Type B pancreatic cell (in vitro differentiated cells): ENCODE results near the gene CCN2. TPM values are rescaled to one million over a fixed set of nuclear protein-coding genes. Genes with fewer than 3 reads are reported as not detected.
A peak's percentile ranks its signal among the peaks of the same experiment; 100 is the strongest.

Source experiments
- DNase-seq: peaks from one replicate; pipeline ENCODE4 v3.0.0; 2021; ENCODE audit warnings: mixed read lengths; ENCODE audit not compliant: unreplicated experiment; ENCODE audit errors: extremely low spot score
- H3K27ac Mint-ChIP-seq: 2 replicates; pipeline ENCODE4 v1.8.0; 2021; ENCODE audit warnings: mild to moderate bottlenecking, mixed read lengths
- H3K27me3 Mint-ChIP-seq: 2 replicates; pipeline ENCODE4 v1.8.0; 2021; ENCODE audit warnings: mixed read lengths
- H3K36me3 Mint-ChIP-seq: 2 replicates; pipeline ENCODE4 v1.8.0; 2021; ENCODE audit warnings: mixed read lengths
- H3K4me1 Mint-ChIP-seq: one replicate; pipeline ENCODE4 v1.8.0; 2021; ENCODE audit warnings: mixed read lengths; ENCODE audit not compliant: unreplicated experiment
- H3K4me3 Mint-ChIP-seq: 2 replicates; pipeline ENCODE4 v1.8.0; 2021; ENCODE audit warnings: mild to moderate bottlenecking, mixed read lengths
- H3K9me3 Mint-ChIP-seq: 2 replicates; pipeline ENCODE4 v1.8.0; 2021; ENCODE audit warnings: mixed read lengths
- total RNA-seq: library from RNA; stranded (reverse); gene quantifications from 2 replicates; pipeline ENCODE4 v1.2.1, GENCODE V29; 2021; ENCODE audit warnings: low replicate concordance
- TF ChIP-seq, protein P1 (sequence below): fragments of 200-600 bp; sonication (generic); conservative IDR thresholded peaks from 2 replicates; pipeline ENCODE4 v1.5.0; 2021; ENCODE audit warnings: antibody characterized with exemption, mild to moderate bottlenecking

The CCN2 gene
- total RNA-seq, 1 donor from 2014 or later, result 33.8 TPM

- no peak for DNase-seq
- Mint-ChIP-seq H3K4me1 (no peaks in the 10 kb centered on the region), H3K9me3 (no peaks in the 10 kb centered on the region), H3K36me3 (no peaks in the 10 kb centered on the region), H3K27ac (no peak overlapping the region), H3K27me3 (peaks cover 3% of the 10 kb centered on the region), H3K4me3 (no peak overlapping the region)
- TF ChIP-seq, protein P1, sequence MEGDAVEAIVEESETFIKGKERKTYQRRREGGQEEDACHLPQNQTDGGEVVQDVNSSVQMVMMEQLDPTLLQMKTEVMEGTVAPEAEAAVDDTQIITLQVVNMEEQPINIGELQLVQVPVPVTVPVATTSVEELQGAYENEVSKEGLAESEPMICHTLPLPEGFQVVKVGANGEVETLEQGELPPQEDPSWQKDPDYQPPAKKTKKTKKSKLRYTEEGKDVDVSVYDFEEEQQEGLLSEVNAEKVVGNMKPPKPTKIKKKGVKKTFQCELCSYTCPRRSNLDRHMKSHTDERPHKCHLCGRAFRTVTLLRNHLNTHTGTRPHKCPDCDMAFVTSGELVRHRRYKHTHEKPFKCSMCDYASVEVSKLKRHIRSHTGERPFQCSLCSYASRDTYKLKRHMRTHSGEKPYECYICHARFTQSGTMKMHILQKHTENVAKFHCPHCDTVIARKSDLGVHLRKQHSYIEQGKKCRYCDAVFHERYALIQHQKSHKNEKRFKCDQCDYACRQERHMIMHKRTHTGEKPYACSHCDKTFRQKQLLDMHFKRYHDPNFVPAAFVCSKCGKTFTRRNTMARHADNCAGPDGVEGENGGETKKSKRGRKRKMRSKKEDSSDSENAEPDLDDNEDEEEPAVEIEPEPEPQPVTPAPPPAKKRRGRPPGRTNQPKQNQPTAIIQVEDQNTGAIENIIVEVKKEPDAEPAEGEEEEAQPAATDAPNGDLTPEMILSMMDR, result peak; percentile 79
These were observed 27.8 kb downstream of the CCN2 start for GRCh38 chr6:131923356-131923755.

- Mint-ChIP-seq H3K27me3 (peaks cover 7% of the 10 kb centered on the region), H3K4me3 (no peak overlapping the region), H3K27ac (no peak overlapping the region), H3K36me3 (no peaks in the 10 kb centered on the region), H3K9me3 (no peaks in the 10 kb centered on the region), H3K4me1 (peaks cover 9% of the 10 kb centered on the region)
- no peak for DNase-seq
- TF ChIP-seq, protein P1, result no peak
These were observed 30.5 kb downstream of the CCN2 start for GRCh38 chr6:131920656-131921055.

GRCh38 chr6:131918650-131919355 is 32.4 kb downstream of the CCN2 start:
- no peaks in the 10 kb centered on the region for H3K36me3 Mint-ChIP-seq
- no peak overlapping the region for H3K4me3 Mint-ChIP-seq

GRCh38 chr6:131917763-131918649 is 33.2 kb downstream of the CCN2 start:
- no peaks in the 10 kb centered on the region for H3K9me3 Mint-ChIP-seq
- DNase-seq, result no peak
- no peaks in the 10 kb centered on the region for H3K36me3 Mint-ChIP-seq
- TF ChIP-seq, protein P1, result no peak
- no peak overlapping the region for H3K4me3 Mint-ChIP-seq
- peaks cover 9% of the 10 kb centered on the region for H3K4me1 Mint-ChIP-seq
- no peak overlapping the region for H3K27ac Mint-ChIP-seq
- peaks cover 7% of the 10 kb centered on the region for H3K27me3 Mint-ChIP-seq

More at GRCh38 chr6:131918650-131919355, 32.4 kb downstream of the CCN2 start:
- H3K4me1 Mint-ChIP-seq, result peaks cover 9% of the 10 kb centered on the region
- TF ChIP-seq, protein P1, result no peak
- DNase-seq, result no peak
- H3K9me3 Mint-ChIP-seq, result no peaks in the 10 kb centered on the region
- H3K27me3 Mint-ChIP-seq, result peaks cover 7% of the 10 kb centered on the region
- H3K27ac Mint-ChIP-seq, result no peak overlapping the region

DNA sequence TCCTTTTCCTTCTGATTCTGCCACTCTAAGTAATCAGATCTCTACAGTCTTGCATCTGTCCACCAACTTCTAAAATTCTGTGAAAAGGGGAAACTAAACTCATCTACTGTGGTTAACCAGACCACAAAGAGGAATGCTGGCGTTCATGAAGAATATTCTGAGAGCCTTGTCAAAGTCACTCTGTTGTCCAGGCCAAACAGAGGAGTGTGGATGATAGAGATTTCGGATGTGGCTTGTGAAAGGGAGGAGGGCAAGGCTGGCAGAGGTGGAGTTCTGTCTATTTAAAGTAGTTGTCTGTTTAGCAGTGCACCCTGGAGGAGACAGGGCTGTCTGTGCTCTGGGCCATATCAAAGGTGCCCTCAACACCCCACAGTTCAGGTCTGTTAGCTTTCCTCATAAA is 33.9 kb downstream of the CCN2 start:
- Mint-ChIP-seq H3K4me1 (peaks cover 9% of the 10 kb centered on the region), H3K27me3 (peaks cover 7% of the 10 kb centered on the region), H3K4me3 (no peak overlapping the region), H3K9me3 (no peaks in the 10 kb centered on the region), H3K36me3 (no peaks in the 10 kb centered on the region), H3K27ac (no peak overlapping the region)
- DNase-seq, result no peak
- TF ChIP-seq, protein P1, result no peak
